ENCODE results near the gene MAGEA9B.
"Not testable (repeated sequence)": the region's sequence is repeated elsewhere in the genome, so short reads cannot be mapped to it uniquely, and the experiment has no call there.

MAGEA9B gene

DNA sequence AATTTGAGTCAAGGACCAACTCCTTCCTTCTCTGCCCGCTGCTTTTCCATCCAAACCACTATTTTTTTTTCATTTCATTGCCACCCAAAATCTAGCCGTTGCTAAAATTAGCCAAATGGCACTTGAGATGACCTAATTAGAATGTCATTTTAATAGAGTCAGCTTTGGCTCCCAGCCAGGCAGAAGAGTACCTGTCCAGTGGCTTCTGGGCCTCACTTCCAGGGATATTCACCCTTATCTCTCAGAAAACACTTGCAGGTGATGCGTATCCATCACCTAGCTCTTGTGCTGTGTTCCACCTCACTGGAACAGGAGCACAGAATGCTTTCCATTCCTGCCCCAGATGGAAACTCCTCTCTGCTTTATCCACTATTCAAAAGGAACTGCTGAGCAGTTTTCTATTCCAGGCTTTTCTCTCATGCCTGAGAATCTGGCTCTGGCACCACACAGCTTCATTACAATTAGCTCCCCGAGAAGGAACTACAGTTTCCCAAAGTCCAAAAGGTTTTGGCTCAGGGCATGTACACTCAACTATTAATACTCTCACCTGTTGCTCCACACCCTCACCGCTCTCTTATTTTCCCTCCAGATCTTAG, 18.5 kb downstream of the MAGEA9B start:
- TF ChIP-seq, protein P1, sequence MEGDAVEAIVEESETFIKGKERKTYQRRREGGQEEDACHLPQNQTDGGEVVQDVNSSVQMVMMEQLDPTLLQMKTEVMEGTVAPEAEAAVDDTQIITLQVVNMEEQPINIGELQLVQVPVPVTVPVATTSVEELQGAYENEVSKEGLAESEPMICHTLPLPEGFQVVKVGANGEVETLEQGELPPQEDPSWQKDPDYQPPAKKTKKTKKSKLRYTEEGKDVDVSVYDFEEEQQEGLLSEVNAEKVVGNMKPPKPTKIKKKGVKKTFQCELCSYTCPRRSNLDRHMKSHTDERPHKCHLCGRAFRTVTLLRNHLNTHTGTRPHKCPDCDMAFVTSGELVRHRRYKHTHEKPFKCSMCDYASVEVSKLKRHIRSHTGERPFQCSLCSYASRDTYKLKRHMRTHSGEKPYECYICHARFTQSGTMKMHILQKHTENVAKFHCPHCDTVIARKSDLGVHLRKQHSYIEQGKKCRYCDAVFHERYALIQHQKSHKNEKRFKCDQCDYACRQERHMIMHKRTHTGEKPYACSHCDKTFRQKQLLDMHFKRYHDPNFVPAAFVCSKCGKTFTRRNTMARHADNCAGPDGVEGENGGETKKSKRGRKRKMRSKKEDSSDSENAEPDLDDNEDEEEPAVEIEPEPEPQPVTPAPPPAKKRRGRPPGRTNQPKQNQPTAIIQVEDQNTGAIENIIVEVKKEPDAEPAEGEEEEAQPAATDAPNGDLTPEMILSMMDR (IDR thresholded peaks at IDR 0.05; ENCODE audit: low read depth, low read length) = no peak
- H3K4me3 ChIP-seq (ENCODE audit: low read depth, low read length) = no peak overlapping the region
- no peak for DNase-seq (ENCODE audit: low read depth)

DNA sequence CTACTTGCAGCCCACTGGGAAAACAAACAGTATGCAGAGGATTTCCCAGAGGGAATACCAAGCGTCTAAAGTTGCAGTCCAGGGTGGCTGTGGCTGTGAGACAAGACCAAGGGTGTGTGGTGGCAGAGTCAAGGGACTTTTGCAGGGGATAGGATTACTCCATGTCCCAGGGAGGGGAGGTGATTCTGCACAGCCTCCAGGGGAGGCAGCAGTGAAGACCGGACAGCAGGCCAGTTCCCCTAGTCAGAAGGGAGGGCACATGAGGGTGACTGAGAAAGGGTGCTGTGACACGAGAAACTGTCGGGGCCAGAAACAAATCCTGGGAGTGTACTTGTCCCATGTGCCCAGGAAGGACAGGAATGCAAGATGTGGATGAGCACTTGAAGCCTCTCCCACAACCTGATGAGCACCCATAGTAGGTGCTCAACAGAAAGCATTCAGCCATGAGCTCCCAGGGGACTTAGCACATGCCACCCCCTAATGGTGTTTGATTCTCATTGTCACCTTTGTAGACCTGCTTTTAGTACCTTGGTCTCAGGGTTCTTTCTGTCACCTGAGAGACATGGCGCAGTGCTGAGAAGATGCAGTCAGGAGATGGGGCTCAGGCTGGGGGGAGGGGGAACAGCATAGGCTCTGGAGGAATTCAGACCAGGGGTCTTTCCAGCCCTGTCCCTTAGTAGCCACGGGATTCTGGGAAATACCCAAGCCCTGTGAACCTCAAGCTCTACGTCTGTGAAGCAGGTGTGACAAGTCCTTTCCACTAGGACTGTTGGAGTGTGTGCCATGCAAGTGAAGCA, 19.4 kb downstream of the MAGEA9B start:
- no peak for DNase-seq (ENCODE audit: low read depth)

DNA sequence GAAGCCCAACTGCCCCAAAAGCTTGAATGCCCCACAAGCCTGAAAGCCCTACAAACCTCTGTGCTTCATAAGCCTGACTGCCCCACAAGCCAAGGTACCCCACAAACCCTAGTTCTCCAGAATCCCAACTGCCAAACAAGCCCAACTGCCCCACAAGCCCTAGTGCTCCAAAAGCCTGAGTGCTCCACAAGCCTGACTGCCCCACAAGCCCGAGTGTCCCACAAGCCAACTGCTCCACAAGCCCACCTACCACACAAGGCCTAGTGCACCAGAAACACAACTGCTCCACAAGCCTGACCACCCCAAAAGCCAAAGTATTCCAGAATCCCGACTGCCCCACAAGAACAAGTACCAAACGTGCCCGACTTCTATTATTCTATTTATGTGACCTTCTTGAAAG, 23.9 kb downstream of the MAGEA9B start:
- H3K4me3 ChIP-seq (ENCODE audit: low read depth, low read length) = no peak overlapping the region
- DNase-seq (ENCODE audit: low read depth) = no peak
- no peak for TF ChIP-seq MYC (IDR thresholded peaks at IDR 0.05; ENCODE audit: low read depth, low read length)
- TF ChIP-seq, protein P1 (IDR thresholded peaks at IDR 0.05; ENCODE audit: low read depth, low read length) = no peak
- TF ChIP-seq POLR2A (IDR thresholded peaks at IDR 0.05; ENCODE audit: extremely low read depth, insufficient read length) = no peak
- TF ChIP-seq, protein P2, sequence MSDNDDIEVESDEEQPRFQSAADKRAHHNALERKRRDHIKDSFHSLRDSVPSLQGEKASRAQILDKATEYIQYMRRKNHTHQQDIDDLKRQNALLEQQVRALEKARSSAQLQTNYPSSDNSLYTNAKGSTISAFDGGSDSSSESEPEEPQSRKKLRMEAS (IDR thresholded peaks at IDR 0.05; ENCODE audit: low read depth, low read length) = no peak

More for the DNA sequence above, 19.4 kb downstream of the MAGEA9B start:
- no peak overlapping the region for H3K4me3 ChIP-seq (ENCODE audit: low read depth, low read length)
- TF ChIP-seq MYC (IDR thresholded peaks at IDR 0.05; ENCODE audit: low read depth, low read length) (no peak), POLR2A (IDR thresholded peaks at IDR 0.05; ENCODE audit: extremely low read depth, insufficient read length) (no peak)
- TF ChIP-seq, protein P1 (IDR thresholded peaks at IDR 0.05; ENCODE audit: low read depth, low read length) = no peak
- TF ChIP-seq, protein P2 (IDR thresholded peaks at IDR 0.05; ENCODE audit: low read depth, low read length) = no peak

DNA sequence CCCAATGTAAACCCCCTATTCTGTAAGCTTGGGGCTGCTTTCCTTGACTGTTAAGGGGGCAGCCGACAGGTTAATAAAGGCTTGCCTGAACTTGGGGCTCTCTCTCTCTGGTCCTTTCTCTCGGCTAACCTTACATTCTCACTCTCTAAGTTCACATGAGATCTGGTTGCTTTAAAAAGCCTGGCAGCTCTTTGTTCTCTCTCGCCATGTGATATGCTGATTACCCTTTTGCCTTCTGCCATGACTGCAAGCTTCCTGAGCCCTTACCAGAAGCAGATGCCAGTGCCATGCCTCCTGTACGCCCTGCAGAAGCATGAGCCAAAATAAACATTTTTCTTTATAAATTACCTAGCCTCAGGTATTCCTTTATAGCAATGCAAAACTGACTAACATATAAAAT, 32.0 kb downstream of the MAGEA9B start:
- not testable (repeated sequence) for H3K4me3 ChIP-seq (ENCODE audit: low read depth, low read length); DNase-seq (ENCODE audit: low read depth)

DNA sequence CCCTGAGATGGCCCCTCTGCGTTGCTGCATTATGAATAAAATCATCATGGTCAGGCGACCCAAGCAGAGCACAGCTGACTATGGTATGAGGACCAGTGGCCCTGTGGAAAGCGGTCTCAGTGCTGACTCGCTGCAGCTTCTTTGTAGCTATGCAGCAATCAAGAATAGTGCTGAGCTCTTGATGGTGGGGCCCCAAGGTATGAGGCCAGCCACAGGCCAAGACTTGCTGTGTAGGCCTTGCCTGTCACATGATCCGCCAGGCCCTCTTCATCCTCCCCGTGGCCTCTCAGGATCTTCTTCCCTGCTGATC, 35.4 kb downstream of the MAGEA9B start:
- not testable (repeated sequence) for DNase-seq (ENCODE audit: low read depth); H3K4me3 ChIP-seq (ENCODE audit: low read depth, low read length)

DNA sequence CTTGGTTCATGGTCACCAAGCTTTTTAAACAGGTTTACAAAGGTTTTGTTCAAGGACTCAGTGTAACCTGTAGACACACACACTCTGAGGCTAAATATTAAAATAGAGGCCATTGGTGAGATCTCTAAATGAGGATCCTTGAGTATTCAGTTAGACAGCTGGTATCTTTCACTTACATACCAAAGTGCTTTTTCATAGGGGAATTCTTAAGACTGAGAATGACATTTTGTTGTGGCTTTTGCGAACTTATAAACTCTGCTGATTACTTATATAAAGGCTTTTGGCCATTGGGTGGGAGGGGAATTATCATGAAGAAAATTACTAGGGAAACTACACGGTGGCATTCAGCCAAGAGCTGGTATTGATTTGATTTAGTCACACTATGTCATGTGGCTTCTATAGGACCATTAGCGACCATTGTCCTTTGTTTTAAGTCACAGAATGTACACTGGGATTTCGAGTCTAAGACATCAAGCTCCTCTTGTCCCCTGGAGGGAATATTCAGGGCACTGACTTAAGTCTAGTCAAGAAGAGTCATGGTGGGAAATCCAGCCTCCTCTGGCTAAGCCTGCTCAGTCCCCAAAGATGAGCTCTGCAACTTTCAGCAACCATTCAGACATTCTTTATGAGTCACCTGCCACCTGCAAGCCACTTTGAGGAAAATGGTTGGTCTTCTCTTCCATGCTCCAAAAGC, 35.9 kb downstream of the MAGEA9B start:
- DNase-seq (ENCODE audit: low read depth); H3K4me3 ChIP-seq (ENCODE audit: low read depth, low read length): not testable (repeated sequence)

DNA sequence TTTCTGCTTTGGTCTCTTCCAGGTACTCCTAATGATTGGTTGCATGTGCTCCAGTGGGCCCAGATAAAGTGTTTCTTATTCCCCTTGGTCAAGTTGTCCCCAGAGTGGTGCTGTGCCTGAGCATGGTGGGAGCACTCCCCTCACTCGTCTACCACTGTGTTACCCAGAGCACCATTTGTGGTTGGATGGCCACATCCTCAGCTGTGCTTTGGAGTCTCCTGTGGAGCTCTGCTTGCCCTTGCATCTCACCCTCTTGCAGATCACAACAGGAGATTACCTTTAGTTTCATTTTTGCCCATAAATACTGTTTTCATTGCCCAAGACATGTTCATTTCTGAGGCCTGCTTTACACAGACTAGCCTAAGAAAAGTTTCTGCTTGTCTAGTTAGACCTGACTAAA, 36.8 kb downstream of the MAGEA9B start:
- not testable (repeated sequence) for H3K4me3 ChIP-seq (ENCODE audit: low read depth, low read length); DNase-seq (ENCODE audit: low read depth)

DNA sequence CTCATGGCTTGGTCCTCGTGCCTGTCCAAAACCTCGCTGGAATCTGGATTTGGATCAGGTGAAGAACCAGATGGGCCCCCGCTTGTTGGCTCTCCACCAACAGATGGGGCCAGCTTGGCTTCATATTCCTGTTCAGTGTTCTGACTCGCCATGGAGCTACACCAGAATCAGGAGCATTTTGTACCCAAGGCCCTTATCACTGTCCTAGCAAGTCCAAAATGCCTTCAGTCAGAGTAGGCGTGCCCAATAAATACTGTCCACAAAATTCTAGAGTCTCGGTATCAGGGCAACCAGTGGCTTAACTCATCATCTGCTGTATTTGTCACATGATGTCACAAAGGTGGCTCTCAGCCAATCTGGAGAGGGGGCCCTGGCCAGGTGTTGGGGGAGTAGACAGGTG, 37.6 kb downstream of the MAGEA9B start, which contains the start of gene HSFX3:
TSS of gene HSFX3 (minus strand) at position 224 of the 400 bp plus-strand sequence. CDS start at position 152, 72 bp downstream.
- H3K4me3 ChIP-seq (ENCODE audit: low read depth, low read length); DNase-seq (ENCODE audit: low read depth): not testable (repeated sequence)

DNA sequence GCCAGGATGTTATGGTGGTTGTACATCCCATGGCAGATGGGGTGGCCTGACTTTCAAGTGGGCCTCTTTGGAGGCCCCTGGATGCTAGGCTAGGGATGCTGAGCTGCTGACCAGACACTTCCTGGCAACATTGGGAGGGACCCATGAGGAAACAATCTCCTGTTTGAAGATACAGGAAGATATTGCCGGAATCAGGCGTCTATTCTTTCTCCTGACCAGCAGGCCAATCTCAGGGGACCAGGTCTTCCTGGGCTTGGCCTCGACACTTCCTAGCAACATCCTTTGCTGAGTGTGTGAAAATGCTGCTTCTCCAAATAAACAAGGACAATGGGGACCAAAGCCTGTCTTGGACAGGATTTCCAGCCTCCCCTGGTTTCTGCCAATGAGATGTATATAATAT, 39.5 kb downstream of the MAGEA9B start:
- H3K4me3 ChIP-seq (ENCODE audit: low read depth, low read length); DNase-seq (ENCODE audit: low read depth): not testable (repeated sequence)

DNA sequence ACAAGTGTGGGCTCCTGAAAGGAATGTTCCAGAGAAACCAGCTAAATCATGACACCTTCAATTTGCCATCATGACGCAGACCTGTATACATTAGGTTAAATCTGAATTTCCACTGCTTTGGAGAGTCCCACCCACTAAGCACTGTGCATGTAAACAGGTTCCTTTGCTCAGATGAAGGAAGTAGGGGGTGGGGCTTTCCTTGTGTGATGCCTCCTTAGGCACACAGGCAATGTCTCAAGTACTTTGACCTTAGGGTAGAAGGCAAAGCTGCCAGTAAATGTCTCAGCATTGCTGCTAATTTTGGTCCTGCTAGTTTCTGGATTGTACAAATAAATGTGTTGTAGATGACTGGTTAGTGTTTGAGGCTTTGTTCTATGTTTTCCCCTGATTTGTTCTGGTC, 40.3 kb downstream of the MAGEA9B start:
- DNase-seq (ENCODE audit: low read depth); H3K4me3 ChIP-seq (ENCODE audit: low read depth, low read length): not testable (repeated sequence)
